ENCODE results near the gene P3H1. TPM values are rescaled to one million over a fixed set of nuclear protein-coding genes. Genes with fewer than 3 reads are reported as not detected.
"Not testable (repeated sequence)": the region's sequence is repeated elsewhere in the genome, so short reads cannot be mapped to it uniquely, and the experiment has no call there.

P3H1 gene
- total RNA-seq, 2 donors from 2014 or later, result 42.9 to 47.6 TPM

DNA sequence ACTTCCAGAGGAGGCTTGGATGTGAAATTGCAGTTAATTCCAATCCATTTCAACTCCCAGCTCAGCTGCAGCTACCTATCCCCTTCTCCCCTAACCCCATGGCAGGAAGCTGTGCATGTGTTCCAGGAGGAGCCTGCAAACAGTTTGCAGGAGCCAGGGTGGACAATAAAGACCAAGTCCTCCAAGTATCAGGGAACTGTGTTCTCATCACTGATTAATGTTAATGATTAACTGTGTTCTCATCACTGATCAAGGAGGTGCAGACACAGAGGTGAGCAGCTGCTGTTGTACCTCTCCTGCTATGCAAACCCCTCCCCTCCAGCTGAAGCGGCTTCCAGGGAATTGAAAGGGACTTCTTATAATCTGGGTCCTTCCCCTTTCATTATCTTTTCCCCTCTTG lies 46.0 kb downstream of the P3H1 start:
- no peaks in the 10 kb centered on the region for H3K4me1 ChIP-seq (ENCODE audit: control insufficient read depth in 1 of 2, low read depth in 2 of 2)
- TF ChIP-seq, protein P1, sequence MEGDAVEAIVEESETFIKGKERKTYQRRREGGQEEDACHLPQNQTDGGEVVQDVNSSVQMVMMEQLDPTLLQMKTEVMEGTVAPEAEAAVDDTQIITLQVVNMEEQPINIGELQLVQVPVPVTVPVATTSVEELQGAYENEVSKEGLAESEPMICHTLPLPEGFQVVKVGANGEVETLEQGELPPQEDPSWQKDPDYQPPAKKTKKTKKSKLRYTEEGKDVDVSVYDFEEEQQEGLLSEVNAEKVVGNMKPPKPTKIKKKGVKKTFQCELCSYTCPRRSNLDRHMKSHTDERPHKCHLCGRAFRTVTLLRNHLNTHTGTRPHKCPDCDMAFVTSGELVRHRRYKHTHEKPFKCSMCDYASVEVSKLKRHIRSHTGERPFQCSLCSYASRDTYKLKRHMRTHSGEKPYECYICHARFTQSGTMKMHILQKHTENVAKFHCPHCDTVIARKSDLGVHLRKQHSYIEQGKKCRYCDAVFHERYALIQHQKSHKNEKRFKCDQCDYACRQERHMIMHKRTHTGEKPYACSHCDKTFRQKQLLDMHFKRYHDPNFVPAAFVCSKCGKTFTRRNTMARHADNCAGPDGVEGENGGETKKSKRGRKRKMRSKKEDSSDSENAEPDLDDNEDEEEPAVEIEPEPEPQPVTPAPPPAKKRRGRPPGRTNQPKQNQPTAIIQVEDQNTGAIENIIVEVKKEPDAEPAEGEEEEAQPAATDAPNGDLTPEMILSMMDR (IDR thresholded peaks at IDR 0.05), result no peak
- ATAC-seq (ENCODE audit: insufficient number of reproducible peaks, low FRiP score, low read depth), result no peak
- H3K4me3 ChIP-seq, result no peak overlapping the region
- no peaks in the 10 kb centered on the region for H3K9me3 ChIP-seq
- no peaks in the 10 kb centered on the region for H3K27me3 ChIP-seq (replicated peaks; ENCODE audit: insufficient read depth)
- H3K36me3 ChIP-seq, result no peaks in the 10 kb centered on the region
- no peak for DNase-seq (ENCODE audit: low spot score)
- H3K27ac ChIP-seq, result no peak overlapping the region

DNA sequence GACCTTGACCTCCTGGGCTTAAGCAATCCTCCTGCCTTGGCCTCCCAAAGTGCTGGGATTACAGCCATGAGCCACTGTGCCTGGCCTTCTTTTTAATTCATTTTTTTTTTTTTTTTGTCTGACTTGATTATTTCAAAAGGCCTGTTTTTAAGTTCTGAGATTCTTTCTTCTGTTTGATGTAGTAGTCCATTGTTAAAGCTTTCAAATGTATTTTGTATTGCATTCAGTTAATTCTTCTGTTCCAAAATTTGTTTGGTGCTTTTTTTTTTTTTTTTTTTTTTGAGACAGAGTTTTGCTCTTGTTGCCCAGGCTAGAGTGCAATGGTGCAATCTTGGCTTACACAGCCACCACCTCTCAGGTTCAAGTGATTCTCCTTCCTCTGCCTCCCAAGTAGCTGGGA lies 52.4 kb downstream of the P3H1 start:
- ATAC-seq (ENCODE audit: insufficient number of reproducible peaks, low FRiP score, low read depth); H3K9me3 ChIP-seq; H3K4me3 ChIP-seq; H3K36me3 ChIP-seq; H3K27ac ChIP-seq; H3K27me3 ChIP-seq (replicated peaks; ENCODE audit: insufficient read depth); DNase-seq (ENCODE audit: low spot score); H3K4me1 ChIP-seq (ENCODE audit: control insufficient read depth in 1 of 2, low read depth in 2 of 2): not testable (repeated sequence)

DNA sequence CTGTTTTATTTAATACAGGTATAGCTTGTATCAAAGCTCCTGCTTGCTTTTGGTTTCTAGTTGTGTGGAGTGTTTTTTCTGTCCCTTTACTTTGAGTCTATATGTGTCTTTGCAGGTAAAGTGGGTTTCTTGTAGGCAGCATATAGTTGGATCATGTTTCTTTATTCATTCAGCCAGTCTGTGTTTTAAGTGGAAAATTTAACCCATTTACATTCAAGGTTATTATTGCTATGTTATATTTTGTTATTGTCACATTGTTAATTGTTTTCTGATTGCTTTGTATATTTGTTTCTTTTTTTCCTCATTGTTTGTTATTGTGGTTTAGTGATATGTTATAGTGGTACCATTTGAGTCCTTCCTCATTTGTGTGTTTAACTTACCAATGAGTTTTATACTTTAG lies 53.5 kb downstream of the P3H1 start:
- no peak overlapping the region for H3K4me3 ChIP-seq
- H3K4me1 ChIP-seq (ENCODE audit: control insufficient read depth in 1 of 2, low read depth in 2 of 2), result no peaks in the 10 kb centered on the region
- no peaks in the 10 kb centered on the region for H3K9me3 ChIP-seq
- DNase-seq (ENCODE audit: low spot score) (no peak), ATAC-seq (ENCODE audit: insufficient number of reproducible peaks, low FRiP score, low read depth) (no peak)
- no peaks in the 10 kb centered on the region for H3K27me3 ChIP-seq (replicated peaks; ENCODE audit: insufficient read depth)
- H3K27ac ChIP-seq, result no peak overlapping the region
- TF ChIP-seq, protein P1 (IDR thresholded peaks at IDR 0.05), result no peak
- peaks cover 8% of the 10 kb centered on the region for H3K36me3 ChIP-seq

DNA sequence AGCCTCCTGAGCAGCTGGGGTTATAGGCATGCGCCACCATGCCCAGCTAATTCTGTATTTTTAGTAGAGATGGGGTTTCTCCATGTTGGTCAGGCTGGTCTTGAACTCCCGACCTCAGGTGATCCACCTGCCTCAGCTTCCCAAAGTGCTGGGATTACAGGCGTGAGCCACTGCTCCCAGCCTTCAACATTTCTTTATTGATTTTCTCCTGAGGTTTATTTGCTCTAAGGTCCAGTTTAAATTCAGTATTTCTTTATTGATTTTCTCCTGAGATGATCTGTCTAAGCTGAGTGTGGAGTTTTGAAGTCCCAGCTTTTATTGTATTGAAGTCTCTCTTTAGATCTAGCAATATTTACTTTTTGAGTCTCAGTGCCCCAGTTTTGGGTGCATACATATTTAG lies 54.0 kb downstream of the P3H1 start:
- not testable (repeated sequence) for H3K36me3 ChIP-seq; H3K9me3 ChIP-seq; H3K27me3 ChIP-seq (replicated peaks; ENCODE audit: insufficient read depth); H3K27ac ChIP-seq; H3K4me1 ChIP-seq (ENCODE audit: control insufficient read depth in 1 of 2, low read depth in 2 of 2); ATAC-seq (ENCODE audit: insufficient number of reproducible peaks, low FRiP score, low read depth); H3K4me3 ChIP-seq; DNase-seq (ENCODE audit: low spot score)

DNA sequence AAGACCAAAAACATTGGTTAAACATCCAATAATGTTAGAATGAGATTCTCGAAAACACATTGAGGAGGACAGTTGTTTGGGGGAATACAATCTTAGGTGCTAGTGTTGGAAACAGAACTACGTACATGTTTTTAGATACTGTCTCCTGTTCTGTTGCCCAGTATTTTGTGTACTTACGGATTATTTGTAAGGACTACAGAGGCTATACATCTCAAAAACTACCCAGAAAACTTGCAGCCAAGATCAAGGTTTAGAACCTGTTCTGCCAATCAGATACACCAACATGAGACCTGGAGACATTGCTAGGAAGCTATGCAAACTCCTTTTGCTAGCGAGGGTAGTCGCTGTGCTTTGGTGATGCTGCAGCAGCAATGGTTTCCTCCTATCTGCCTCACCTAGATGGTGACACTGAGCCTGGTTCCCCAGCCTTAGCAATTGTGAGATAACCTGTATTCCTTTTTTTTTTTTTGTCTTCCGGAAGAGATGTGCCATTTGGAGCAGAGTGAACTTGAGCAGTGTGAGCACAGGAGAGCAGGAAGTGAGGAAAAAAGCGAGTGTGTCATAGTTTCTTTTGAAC lies 62.9 kb downstream of the P3H1 start:
- no peak overlapping the region for H3K27ac ChIP-seq
- no peaks in the 10 kb centered on the region for H3K9me3 ChIP-seq
- no peaks in the 10 kb centered on the region for H3K27me3 ChIP-seq (replicated peaks; ENCODE audit: insufficient read depth)
- H3K36me3 ChIP-seq, result peaks cover 29% of the 10 kb centered on the region
- no peak for DNase-seq (ENCODE audit: low spot score)
- H3K4me1 ChIP-seq (ENCODE audit: control insufficient read depth in 1 of 2, low read depth in 2 of 2), result no peaks in the 10 kb centered on the region
- H3K4me3 ChIP-seq, result no peak overlapping the region
- TF ChIP-seq, protein P1 (IDR thresholded peaks at IDR 0.05), result no peak
- no peak for ATAC-seq (ENCODE audit: insufficient number of reproducible peaks, low FRiP score, low read depth)

DNA sequence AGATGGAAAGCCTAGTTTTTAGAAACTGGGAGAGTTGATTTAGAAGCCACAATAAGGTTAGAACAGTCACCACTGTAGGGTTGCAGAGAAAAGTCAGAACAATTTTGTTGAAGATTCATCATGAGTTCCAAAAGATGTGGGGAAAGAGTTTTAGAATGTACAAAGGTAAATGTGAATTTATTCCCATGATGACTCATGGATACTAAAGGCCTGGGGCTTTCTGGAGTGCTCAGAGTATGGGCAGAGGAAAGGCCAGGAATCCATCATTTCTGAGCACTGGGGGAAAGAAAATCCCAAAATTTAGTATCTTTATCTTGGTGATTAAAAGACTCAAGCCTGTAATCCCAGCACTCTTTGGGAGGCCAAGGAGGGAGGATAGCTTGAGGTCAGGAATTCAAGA lies 66.8 kb downstream of the P3H1 start:
- TF ChIP-seq, protein P1 (IDR thresholded peaks at IDR 0.05), result no peak
- H3K27me3 ChIP-seq (replicated peaks; ENCODE audit: insufficient read depth), result no peaks in the 10 kb centered on the region
- H3K4me3 ChIP-seq, result no peak overlapping the region
- H3K27ac ChIP-seq, result no peak overlapping the region
- no peaks in the 10 kb centered on the region for H3K4me1 ChIP-seq (ENCODE audit: control insufficient read depth in 1 of 2, low read depth in 2 of 2)
- no peak for ATAC-seq (ENCODE audit: insufficient number of reproducible peaks, low FRiP score, low read depth)
- peaks cover 43% of the 10 kb centered on the region for H3K36me3 ChIP-seq
- H3K9me3 ChIP-seq, result no peaks in the 10 kb centered on the region
- DNase-seq (ENCODE audit: low spot score), result no peak

All from thoracic aorta (tissue), 2 donors.